K562 (cell line): ENCODE results near the gene MAGI1. TPM values are rescaled to one million over a fixed set of nuclear protein-coding genes. Genes with fewer than 3 reads are reported as not detected.

ENCODE experiments used
- ATAC-seq: fragments of 200-7000 bp; cut with Tn5 transposase; 3 replicates; pipeline ENCODE4 v1.9.1; 2020; ENCODE audit warnings: moderate library complexity
- BruUV-seq: library from RNA; stranded (reverse); fragments of 400-500 nt; replicated peaks from 2 replicates; lab custom pipeline; 2021; lab: Mats Ljungman, UMichigan
- CTCF ChIA-PET: fragments of 300-600 bp; formaldehyde crosslinking; extraction: SDS; loops from one replicate; lab custom pipeline; 2021; ENCODE audit warnings: low intra/inter-chr PET ratio; lab: Yijun Ruan, JAX
- POLR2A ChIA-PET: fragments of 300-600, 350-650 bp; sonication (Branson Sonifier 250); formaldehyde crosslinking; extraction: SDS; loops from one replicate; lab custom pipeline; 2021; ENCODE audit warnings: antibody characterized with exemption, inconsistent platforms; lab: Yijun Ruan, JAX
- DNase-seq, 4 experiments: peaks; one replicate each; pipeline versions ENCODE4 v3.0.0 to v3.0.0-alpha.2; 2011 to 2018; ENCODE audit warnings: low spot score in 3 of 4, mixed read lengths in 3 of 4; ENCODE audit errors: extremely low read depth in 1 of 4
- FAIRE-seq: peaks from 2 replicates; lab custom pipeline; 2011; peaks lifted over from hg19 to GRCh38; lab: Jason Lieb, UNC
- H2AFZ ChIP-seq: 2 replicates; pipeline ENCODE4 v1.6.0; 2011; ENCODE audit warnings: low read depth, low read length, control low read depth, inconsistent platforms
- H3K27ac ChIP-seq: fragments of 200-600 bp; 3 replicates; pipeline ENCODE4 v1.8.0; 2011; ENCODE audit warnings: low read depth, mild to moderate bottlenecking, control low read depth, inconsistent platforms, low read length, moderate library complexity, mixed read lengths; ENCODE audit errors: extremely low read depth
- H3K27me3 ChIP-seq, 2 experiments: fragments of 300-600 bp in 1 of 2; 2 replicates in 1 of 2; 3 replicates in 1 of 2; pipeline versions ENCODE4 v1.6.0 to v1.8.0; 2011; ENCODE audit warnings: inconsistent platforms in 2 of 2, low read length in 2 of 2, mild to moderate bottlenecking in 1 of 2, mixed read lengths in 1 of 2, moderate library complexity in 1 of 2; ENCODE audit not compliant: control insufficient read depth in 2 of 2, insufficient read depth in 2 of 2
- H3K36me3 ChIP-seq: fragments of 300-600 bp; 3 replicates; pipeline ENCODE4 v1.8.0; 2011; ENCODE audit warnings: mild to moderate bottlenecking, low read length, inconsistent platforms; ENCODE audit not compliant: control insufficient read depth, insufficient read depth
- H3K4me1 ChIP-seq, 2 experiments: fragments of 200-600 bp in 1 of 2; replicated peaks in 1 of 2; 2 replicates in 1 of 2; 3 replicates in 1 of 2; pipeline versions ENCODE4 v1.5.1 to v1.8.0; 2011; ENCODE audit warnings: inconsistent platforms in 2 of 2, low read length in 2 of 2, mild to moderate bottlenecking in 1 of 2, mixed read lengths in 1 of 2, moderate library complexity in 1 of 2; ENCODE audit not compliant: control insufficient read depth in 2 of 2, insufficient read depth in 2 of 2
- H3K4me2 ChIP-seq: 2 replicates; pipeline ENCODE4 v1.6.1; 2011; ENCODE audit warnings: low read length, control low read depth, inconsistent platforms, mixed read lengths; ENCODE audit not compliant: insufficient read depth
- H3K4me3 ChIP-seq: fragments of 200-600 bp; sonication (generic), shearing (Covaris generic); 2 replicates; pipeline ENCODE4 v1.5.1; 2016; ENCODE audit warnings: control low read depth, inconsistent platforms
- H3K79me2 ChIP-seq: fragments of 200-600 bp; 3 replicates; pipeline ENCODE4 v1.8.0; 2011; ENCODE audit warnings: low read length, inconsistent platforms; ENCODE audit not compliant: control insufficient read depth, insufficient read depth
- H3K9ac ChIP-seq, 2 experiments: 2 replicates each; pipeline versions ENCODE4 v1.6.0 to v1.6.1; 2011; ENCODE audit warnings: low read depth in 2 of 2, low read length in 2 of 2, control low read depth in 1 of 2, inconsistent platforms in 1 of 2, mild to moderate bottlenecking in 1 of 2, mixed read lengths in 1 of 2; ENCODE audit not compliant: insufficient read depth in 1 of 2
- H3K9me1 ChIP-seq: one replicate; pipeline ENCODE4 v1.6.0; 2011; ENCODE audit warnings: inconsistent platforms, mild to moderate bottlenecking, low read length, moderate library complexity; ENCODE audit not compliant: control insufficient read depth, insufficient read depth
- H3K9me3 ChIP-seq: replicated peaks from 2 replicates; pipeline ENCODE4 v1.5.1; 2011; ENCODE audit warnings: low read depth, low read length, inconsistent platforms; ENCODE audit not compliant: control insufficient read depth, insufficient read depth
- H4K20me1 ChIP-seq: replicated peaks from 2 replicates; pipeline ENCODE4 v1.6.1; 2011; ENCODE audit warnings: low read length, inconsistent platforms, mixed read lengths; ENCODE audit not compliant: control insufficient read depth, insufficient read depth
- ELF1 ChIP-seq: fragments of 200-800 bp; sonication (Bioruptor generic); IDR thresholded peaks from 2 replicates; pipeline ENCODE4 v1.6.1; 2016; ENCODE audit warnings: missing genetic modification characterization, missing compliant biosample characterization
- ZNF778 ChIP-seq: fragments of 450-650 bp; formaldehyde crosslinking; IDR thresholded peaks from 2 replicates; pipeline ENCODE4 v1.4.0; 2020; ENCODE audit warnings: mild to moderate bottlenecking, moderate library complexity
- WGBS: fragments of 100-300 bp; shearing (Covaris generic); methylation state at CpG from one replicate; pipeline ENCODE4 v1.1.6; 2016; ENCODE audit warnings: low coverage, mixed read lengths; ENCODE audit not compliant: insufficient coverage; ENCODE audit errors: missing lambda C conversion rate; 5-methylcytosine and 5-hydroxymethylcytosine counted together
- in situ Hi-C: fragments of 300-500 bp; cut with MboI; formaldehyde crosslinking; loops from 4 replicates; pipeline ENCODE4 v1.15.0; 2018; ENCODE audit warnings: inconsistent platforms, mixed read lengths
- intact Hi-C: fragments of 100-400 bp; cut with micrococcal nuclease; formaldehyde crosslinking; loops from 2 replicates; pipeline ENCODE4 v1.14.2; 2022
- polyA plus RNA-seq, 8 experiments: library from polyadenylated mRNA; depleted of rRNA in 4 of 8; stranded (reverse) in 5 of 8; unstranded in 3 of 8; fragments of >200 nt; fragmentation: Nextera tagmentation in 2 of 8; fragmentation: Illumina TruSeq in 1 of 8; extraction: Ambion mirVana in 2 of 8; extraction: Trizol in 1 of 8; gene quantifications; 2 replicates each; pipeline versions ENCODE4 v1.2.1 to v1.2.3, GENCODE V29; 2011 to 2014; ENCODE audit warnings: inconsistent platforms in 1 of 8, missing spikeins in 1 of 8
- total RNA-seq, 7 experiments: library from RNA; depleted of rRNA in 6 of 7; stranded (reverse); fragments of >200 nt in 6 of 7; fragmentation: Illumina TruSeq in 2 of 7; extraction: Trizol in 2 of 7; gene quantifications; 2 replicates each; pipeline versions ENCODE4 v1.2.1 to v1.2.3, GENCODE V29; 2011 to 2021; ENCODE audit warnings: low replicate concordance in 1 of 7
- TF ChIP-seq, protein P1 (sequence below): IDR thresholded peaks from 3 replicates; pipeline ENCODE4 v1.6.1; 2011; ENCODE audit warnings: borderline replicate concordance, mild to moderate bottlenecking, moderate library complexity; ENCODE audit not compliant: insufficient read length; ENCODE audit errors: extremely low read depth

Gene MAGI1
- total and polyA plus RNA-seq, 9 of the 15 experiments (the other 6 are each of a cell fraction or from before 2014, with no cell fraction given) = 7.8 to 59.4 (median 43.2) TPM

DNA sequence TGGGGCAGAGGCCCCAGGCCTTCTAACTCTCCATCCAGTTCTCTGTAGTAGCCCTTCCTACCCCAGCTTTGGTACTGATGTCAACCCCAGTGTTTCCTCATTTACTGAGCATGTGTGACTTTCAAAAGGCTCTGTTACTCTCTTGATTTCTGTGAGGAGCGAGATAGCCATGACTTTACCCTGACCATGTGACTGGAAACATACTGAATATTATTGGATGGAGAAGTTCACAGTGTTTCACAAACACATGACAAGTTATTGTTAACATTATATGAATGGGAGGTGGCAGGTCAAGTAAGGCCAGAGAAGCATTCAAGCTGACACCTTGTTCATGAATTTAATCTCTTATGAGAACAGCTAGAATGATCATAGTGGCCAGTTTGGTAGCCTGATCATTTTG is 53.7 kb downstream of the MAGI1 start:
- ATAC-seq = no peak
- Histone ChIP-seq H3K9me3 (no peaks in the 10 kb centered on the region), H2AFZ (no peak overlapping the region), H3K27ac (no peak overlapping the region), H4K20me1 (no peaks in the 10 kb centered on the region), H3K9ac (no peak overlapping the region), H3K4me2 (no peak overlapping the region), H3K27me3 (no peaks in the 10 kb centered on the region; a peak in 1 of 5 replicates), H3K36me3 (no peaks in the 10 kb centered on the region), H3K4me3 (no peak overlapping the region), H3K4me1 (no peaks in the 10 kb centered on the region), H3K9me1 (no peaks in the 10 kb centered on the region), H3K79me2 (no peaks in the 10 kb centered on the region)
- POLR2A ChIA-PET = no interaction called here
- BruUV-seq = no TSS peak
- no peak for DNase-seq
- TF ChIP-seq ZNF778 = no peak
- no peak for FAIRE-seq
- WGBS = 0% methylated on average over 1 of the region's 1 CpG
- CTCF ChIA-PET = no interaction called here
- intact Hi-C loops (no loop called here), in situ Hi-C loops (no loop called here)

DNA sequence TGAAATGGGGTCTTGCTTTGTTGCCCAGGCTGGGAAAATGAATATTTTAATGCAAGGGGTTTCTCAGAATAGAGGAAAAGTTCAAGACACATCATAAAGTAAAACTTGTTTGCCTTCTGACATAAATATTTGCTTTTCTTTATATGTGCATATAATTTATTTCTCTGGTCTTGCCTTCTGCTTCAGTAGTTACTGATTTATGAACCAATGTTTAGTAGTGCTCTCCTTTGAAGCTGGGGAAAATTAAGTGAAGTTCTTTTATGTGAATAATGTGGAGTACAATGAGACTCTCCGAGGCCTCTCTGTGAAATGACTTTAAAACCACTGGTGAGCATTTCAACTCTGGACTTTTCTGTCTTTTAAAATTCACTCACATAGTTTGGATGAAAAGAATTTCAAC is 55.6 kb downstream of the MAGI1 start:
- TF ChIP-seq, protein P1, sequence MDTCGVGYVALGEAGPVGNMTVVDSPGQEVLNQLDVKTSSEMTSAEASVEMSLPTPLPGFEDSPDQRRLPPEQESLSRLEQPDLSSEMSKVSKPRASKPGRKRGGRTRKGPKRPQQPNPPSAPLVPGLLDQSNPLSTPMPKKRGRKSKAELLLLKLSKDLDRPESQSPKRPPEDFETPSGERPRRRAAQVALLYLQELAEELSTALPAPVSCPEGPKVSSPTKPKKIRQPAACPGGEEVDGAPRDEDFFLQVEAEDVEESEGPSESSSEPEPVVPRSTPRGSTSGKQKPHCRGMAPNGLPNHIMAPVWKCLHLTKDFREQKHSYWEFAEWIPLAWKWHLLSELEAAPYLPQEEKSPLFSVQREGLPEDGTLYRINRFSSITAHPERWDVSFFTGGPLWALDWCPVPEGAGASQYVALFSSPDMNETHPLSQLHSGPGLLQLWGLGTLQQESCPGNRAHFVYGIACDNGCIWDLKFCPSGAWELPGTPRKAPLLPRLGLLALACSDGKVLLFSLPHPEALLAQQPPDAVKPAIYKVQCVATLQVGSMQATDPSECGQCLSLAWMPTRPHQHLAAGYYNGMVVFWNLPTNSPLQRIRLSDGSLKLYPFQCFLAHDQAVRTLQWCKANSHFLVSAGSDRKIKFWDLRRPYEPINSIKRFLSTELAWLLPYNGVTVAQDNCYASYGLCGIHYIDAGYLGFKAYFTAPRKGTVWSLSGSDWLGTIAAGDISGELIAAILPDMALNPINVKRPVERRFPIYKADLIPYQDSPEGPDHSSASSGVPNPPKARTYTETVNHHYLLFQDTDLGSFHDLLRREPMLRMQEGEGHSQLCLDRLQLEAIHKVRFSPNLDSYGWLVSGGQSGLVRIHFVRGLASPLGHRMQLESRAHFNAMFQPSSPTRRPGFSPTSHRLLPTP = no peak
- no peak for TF ChIP-seq ELF1
- ATAC-seq (no peak), DNase-seq (no peak), FAIRE-seq (no peak)
- ChIA-PET CTCF (no interaction called here), POLR2A (no interaction called here)
- intact Hi-C loops (no loop called here), in situ Hi-C loops (no loop called here)
- Histone ChIP-seq H3K27me3 (no peaks in the 10 kb centered on the region; a peak in 1 of 5 replicates), H3K36me3 (no peaks in the 10 kb centered on the region), H3K4me1 (no peaks in the 10 kb centered on the region), H3K27ac (no peak overlapping the region), H3K79me2 (no peaks in the 10 kb centered on the region), H4K20me1 (no peaks in the 10 kb centered on the region), H3K9me1 (no peaks in the 10 kb centered on the region), H3K9ac (no peak overlapping the region), H3K4me2 (no peak overlapping the region), H2AFZ (no peak overlapping the region), H3K9me3 (no peaks in the 10 kb centered on the region), H3K4me3 (no peak overlapping the region)
- 8% methylated on average over 1 of the region's 1 CpG for WGBS
- no TSS peak for BruUV-seq
